ENCODE results near the gene MILR1. TPM values are rescaled to one million over a fixed set of nuclear protein-coding genes. Genes with fewer than 3 reads are reported as not detected.

MILR1 gene
- total and polyA plus RNA-seq, 12 donors, result 1.0 to 13.3 (median 1.3) TPM

GRCh38 chr17:64506201-64506575 lies 57.3 kb downstream of the MILR1 start, which contains the start of gene DDX5:
Gene DDX5, minus strand, starts transcription at chr17:64506289. Its CDS starts 170 bp downstream, at chr17:64506119.
- Histone ChIP-seq H3K4me1 (peaks cover 8 to 67% (median 58%) of the 10 kb centered on the region in 9 donors), H3K36me3 (peaks cover 0 to 65% (median 45%) of the 10 kb centered on the region in 9 donors), H3K4me3 (peak within 1 kb of the TSS; percentile 72 to 99 (median 91)), H3K27me3 (no peaks in the 10 kb centered on the region), H3K9me3 (no peaks in the 10 kb centered on the region), H3K27ac (peak within 1 kb of the TSS; percentile 86 to 100 (median 99))
- 0 to 1% methylated on average over 31 of the region's 31 CpGs for WGBS, 2 donors
- no peak for TF ChIP-seq CTCF (IDR thresholded peaks at IDR 0.05)
- DNase-seq (peak; percentile 97 to 98), ATAC-seq (peak; percentile 82 to 92 (median 88))
- intact Hi-C loops (cut with DNase I), result loop anchor here in 4 of 10 donors (1.0 to 10.0 kb wide), 3 partner anchors 9 to 681 kb away; partner anchors contain the start of genes FTSJ3 (in 1 of the 4), POLG2 (in 1 of the 4) and PSMC5 (in 1 of the 4)

DNA sequence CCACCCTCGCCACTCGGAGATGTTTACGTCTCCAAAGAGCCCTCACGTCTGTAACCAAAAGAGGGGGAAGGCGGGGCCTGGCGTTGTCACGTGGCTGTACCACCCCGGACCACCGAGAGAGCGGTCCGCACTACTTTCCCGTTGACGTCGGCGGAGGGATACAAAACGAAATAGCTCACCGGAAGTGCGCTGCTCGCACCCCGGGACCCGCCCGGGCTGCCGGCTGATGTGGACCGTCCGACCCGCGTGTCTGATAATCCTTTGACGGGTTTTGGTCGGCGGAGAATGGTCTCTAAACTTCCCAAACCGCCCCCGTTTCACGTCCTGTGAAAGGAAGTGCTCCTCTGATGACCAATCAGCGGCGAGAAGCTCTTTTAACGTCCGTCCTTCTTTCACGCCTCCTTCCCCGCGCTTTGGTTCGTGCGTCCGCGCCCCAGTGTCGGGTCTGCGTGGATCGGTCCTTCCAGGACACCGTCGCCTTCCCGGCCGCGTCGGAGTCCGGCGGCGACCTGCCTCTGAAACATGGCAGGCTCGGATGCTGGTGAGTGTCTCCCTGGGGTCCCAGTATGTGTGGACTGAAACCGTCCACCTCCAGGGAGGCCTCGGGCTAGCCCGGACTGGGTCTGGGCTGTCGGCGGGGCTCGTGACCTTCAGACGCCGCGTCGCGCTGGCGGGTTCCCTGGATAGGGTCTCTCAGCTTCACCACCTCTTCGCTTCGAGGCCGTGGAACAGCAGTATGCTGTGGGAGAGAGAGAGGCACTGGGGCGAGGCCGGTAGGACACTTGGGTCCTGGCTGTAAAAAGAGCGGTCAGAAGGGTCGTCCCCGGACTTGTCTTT lies 57.9 kb downstream of the MILR1 start, which contains the start of gene CEP95:
TSS of gene CEP95 (plus strand) at position 402 of the 837 bp plus-strand sequence. CDS start at position 523, 121 bp downstream.
- Histone ChIP-seq H3K9me3 (no peaks in the 10 kb centered on the region), H3K27me3 (no peaks in the 10 kb centered on the region), H3K27ac (peak within 1 kb of the TSS; percentile 86 to 100 (median 99)), H3K36me3 (peaks cover 0 to 65% (median 44%) of the 10 kb centered on the region in 9 donors), H3K4me3 (peak within 1 kb of the TSS; percentile 72 to 99 (median 91)), H3K4me1 (peaks cover 6 to 61% (median 52%) of the 10 kb centered on the region in 9 donors)
- intact Hi-C loops (cut with DNase I), result loop anchor here in 4 of 10 donors (1.0 to 10.0 kb wide), 3 partner anchors 9 to 682 kb away; partner anchors contain the start of genes FTSJ3 (in 1 of the 4), POLG2 (in 1 of the 4) and PSMC5 (in 1 of the 4)
- TF ChIP-seq CTCF (IDR thresholded peaks at IDR 0.05), result no peak
- DNase-seq (peak; percentile 93 to 97), ATAC-seq (peak; percentile 76 to 89 (median 86))
- whole genome bisulfite sequencing, 2 donors, result 0 to 1% methylated on average over 77 of the region's 77 CpGs

DNA sequence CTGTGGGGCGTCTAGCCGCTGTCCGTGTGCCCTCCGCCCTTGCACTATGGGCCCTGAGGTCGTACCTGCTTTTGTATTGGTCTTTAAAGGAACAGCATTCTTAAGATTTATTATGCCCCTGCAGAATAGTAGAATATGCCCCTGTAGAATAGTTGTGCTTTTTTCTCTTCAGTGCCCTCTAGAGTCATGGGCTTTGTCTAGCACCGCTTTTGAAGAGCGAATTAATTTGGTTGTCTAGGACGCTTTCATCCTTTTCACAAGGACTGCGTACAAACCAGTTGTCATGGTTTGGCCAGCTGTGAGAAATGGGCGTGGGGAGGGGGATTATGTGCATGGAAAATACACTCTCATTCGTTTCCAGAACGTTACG lies 58.5 kb downstream of the MILR1 start:
- Histone ChIP-seq H3K9me3 (no peaks in the 10 kb centered on the region), H3K36me3 (peaks cover 0 to 65% (median 41%) of the 10 kb centered on the region in 9 donors), H3K27ac (peak overlapping the region; percentile 86 to 100 (median 99)), H3K4me3 (peak overlapping the region; percentile 72 to 99 (median 91)), H3K27me3 (no peaks in the 10 kb centered on the region), H3K4me1 (peaks cover 6 to 55% (median 46%) of the 10 kb centered on the region in 9 donors)
- TF ChIP-seq CTCF (IDR thresholded peaks at IDR 0.05), result peak in 7 of 9 donors; percentile 23 to 61 (median 50)
- WGBS, 2 donors, result 0 to 1% methylated on average over 13 of the region's 13 CpGs
- peak in 6 of 8 donors; percentile 1 to 37 (median 26) for ATAC-seq
- peak in 1 of 2 donors; percentile 18 for DNase-seq
- intact Hi-C loops (cut with DNase I), result loop anchor here in 3 of 10 donors (5.0 to 10.0 kb wide), 2 partner anchors 85 to 683 kb away; partner anchors contain the start of genes FTSJ3 (in 1 of the 3) and PSMC5 (in 1 of the 3)

GRCh38 chr17:64508683-64509082 lies 59.8 kb downstream of the MILR1 start:
- intact Hi-C loops (cut with DNase I), result loop anchor here in 3 of 10 donors (5.0 to 10.0 kb wide), 2 partner anchors 86 to 684 kb away; partner anchors contain the start of genes FTSJ3 (in 1 of the 3) and PSMC5 (in 1 of the 3)
- no peak for TF ChIP-seq CTCF (IDR thresholded peaks at IDR 0.05)
- no peaks in the 10 kb centered on the region for H3K9me3 ChIP-seq
- H3K36me3 ChIP-seq, result peaks cover 0 to 65% (median 40%) of the 10 kb centered on the region in 9 donors
- peak overlapping the region in 4 of 10 donors; percentile 90 to 98 (median 96) for H3K4me3 ChIP-seq
- 79 to 84% methylated on average over 2 of the region's 2 CpGs for WGBS, 2 donors
- no peak for ATAC-seq
- H3K4me1 ChIP-seq, result peaks cover 3 to 42% (median 33%) of the 10 kb centered on the region in 9 donors
- H3K27ac ChIP-seq, result no peak overlapping the region
- H3K27me3 ChIP-seq, result no peaks in the 10 kb centered on the region
- DNase-seq, result no peak

Data from heart right ventricle (tissue), 16 donors.